ENCODE results near the gene WASF2. TPM values are rescaled to one million over a fixed set of nuclear protein-coding genes. Genes with fewer than 3 reads are reported as not detected.

Gene WASF2
- total and polyA plus RNA-seq, 2 of the 8 experiments (the other 6 are each of a cell fraction or from before 2014, with no cell fraction given) = 32.1 to 86.6 TPM

DNA sequence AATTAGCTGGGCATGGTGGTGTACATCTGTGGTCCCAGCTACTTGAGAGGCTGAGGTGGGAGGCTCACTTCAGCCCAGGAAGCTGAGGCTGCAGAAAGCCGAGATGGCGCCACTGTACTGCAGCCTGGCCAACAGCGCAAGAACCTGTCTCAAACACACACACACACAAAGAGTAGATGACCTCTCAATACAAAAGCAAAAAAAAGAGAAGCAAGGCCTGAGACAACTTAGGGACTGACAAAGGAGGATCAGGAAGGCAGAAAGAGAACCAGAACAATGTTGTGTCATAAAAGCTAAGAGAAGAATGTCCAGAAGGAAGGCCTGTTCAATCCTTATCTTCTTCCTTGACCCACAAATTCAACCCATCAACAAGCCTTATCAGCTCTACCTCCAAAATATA is 18.5 kb downstream of the WASF2 start (continued):
- TF ChIP-seq, protein P1, sequence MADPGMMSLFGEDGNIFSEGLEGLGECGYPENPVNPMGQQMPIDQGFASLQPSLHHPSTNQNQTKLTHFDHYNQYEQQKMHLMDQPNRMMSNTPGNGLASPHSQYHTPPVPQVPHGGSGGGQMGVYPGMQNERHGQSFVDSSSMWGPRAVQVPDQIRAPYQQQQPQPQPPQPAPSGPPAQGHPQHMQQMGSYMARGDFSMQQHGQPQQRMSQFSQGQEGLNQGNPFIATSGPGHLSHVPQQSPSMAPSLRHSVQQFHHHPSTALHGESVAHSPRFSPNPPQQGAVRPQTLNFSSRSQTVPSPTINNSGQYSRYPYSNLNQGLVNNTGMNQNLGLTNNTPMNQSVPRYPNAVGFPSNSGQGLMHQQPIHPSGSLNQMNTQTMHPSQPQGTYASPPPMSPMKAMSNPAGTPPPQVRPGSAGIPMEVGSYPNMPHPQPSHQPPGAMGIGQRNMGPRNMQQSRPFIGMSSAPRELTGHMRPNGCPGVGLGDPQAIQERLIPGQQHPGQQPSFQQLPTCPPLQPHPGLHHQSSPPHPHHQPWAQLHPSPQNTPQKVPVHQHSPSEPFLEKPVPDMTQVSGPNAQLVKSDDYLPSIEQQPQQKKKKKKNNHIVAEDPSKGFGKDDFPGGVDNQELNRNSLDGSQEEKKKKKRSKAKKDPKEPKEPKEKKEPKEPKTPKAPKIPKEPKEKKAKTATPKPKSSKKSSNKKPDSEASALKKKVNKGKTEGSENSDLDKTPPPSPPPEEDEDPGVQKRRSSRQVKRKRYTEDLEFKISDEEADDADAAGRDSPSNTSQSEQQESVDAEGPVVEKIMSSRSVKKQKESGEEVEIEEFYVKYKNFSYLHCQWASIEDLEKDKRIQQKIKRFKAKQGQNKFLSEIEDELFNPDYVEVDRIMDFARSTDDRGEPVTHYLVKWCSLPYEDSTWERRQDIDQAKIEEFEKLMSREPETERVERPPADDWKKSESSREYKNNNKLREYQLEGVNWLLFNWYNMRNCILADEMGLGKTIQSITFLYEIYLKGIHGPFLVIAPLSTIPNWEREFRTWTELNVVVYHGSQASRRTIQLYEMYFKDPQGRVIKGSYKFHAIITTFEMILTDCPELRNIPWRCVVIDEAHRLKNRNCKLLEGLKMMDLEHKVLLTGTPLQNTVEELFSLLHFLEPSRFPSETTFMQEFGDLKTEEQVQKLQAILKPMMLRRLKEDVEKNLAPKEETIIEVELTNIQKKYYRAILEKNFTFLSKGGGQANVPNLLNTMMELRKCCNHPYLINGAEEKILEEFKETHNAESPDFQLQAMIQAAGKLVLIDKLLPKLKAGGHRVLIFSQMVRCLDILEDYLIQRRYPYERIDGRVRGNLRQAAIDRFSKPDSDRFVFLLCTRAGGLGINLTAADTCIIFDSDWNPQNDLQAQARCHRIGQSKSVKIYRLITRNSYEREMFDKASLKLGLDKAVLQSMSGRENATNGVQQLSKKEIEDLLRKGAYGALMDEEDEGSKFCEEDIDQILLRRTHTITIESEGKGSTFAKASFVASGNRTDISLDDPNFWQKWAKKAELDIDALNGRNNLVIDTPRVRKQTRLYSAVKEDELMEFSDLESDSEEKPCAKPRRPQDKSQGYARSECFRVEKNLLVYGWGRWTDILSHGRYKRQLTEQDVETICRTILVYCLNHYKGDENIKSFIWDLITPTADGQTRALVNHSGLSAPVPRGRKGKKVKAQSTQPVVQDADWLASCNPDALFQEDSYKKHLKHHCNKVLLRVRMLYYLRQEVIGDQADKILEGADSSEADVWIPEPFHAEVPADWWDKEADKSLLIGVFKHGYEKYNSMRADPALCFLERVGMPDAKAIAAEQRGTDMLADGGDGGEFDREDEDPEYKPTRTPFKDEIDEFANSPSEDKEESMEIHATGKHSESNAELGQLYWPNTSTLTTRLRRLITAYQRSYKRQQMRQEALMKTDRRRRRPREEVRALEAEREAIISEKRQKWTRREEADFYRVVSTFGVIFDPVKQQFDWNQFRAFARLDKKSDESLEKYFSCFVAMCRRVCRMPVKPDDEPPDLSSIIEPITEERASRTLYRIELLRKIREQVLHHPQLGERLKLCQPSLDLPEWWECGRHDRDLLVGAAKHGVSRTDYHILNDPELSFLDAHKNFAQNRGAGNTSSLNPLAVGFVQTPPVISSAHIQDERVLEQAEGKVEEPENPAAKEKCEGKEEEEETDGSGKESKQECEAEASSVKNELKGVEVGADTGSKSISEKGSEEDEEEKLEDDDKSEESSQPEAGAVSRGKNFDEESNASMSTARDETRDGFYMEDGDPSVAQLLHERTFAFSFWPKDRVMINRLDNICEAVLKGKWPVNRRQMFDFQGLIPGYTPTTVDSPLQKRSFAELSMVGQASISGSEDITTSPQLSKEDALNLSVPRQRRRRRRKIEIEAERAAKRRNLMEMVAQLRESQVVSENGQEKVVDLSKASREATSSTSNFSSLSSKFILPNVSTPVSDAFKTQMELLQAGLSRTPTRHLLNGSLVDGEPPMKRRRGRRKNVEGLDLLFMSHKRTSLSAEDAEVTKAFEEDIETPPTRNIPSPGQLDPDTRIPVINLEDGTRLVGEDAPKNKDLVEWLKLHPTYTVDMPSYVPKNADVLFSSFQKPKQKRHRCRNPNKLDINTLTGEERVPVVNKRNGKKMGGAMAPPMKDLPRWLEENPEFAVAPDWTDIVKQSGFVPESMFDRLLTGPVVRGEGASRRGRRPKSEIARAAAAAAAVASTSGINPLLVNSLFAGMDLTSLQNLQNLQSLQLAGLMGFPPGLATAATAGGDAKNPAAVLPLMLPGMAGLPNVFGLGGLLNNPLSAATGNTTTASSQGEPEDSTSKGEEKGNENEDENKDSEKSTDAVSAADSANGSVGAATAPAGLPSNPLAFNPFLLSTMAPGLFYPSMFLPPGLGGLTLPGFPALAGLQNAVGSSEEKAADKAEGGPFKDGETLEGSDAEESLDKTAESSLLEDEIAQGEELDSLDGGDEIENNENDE (IDR thresholded peaks at IDR 0.05; ENCODE audit: insufficient replicate concordance, low read length) = no peak
- TF ChIP-seq KDM4A (IDR thresholded peaks at IDR 0.05; ENCODE audit: low read depth, low read length, severe bottlenecking) = no peak
- no peak for TF ChIP-seq ZNF274 (IDR thresholded peaks at IDR 0.05; ENCODE audit: borderline replicate concordance, extremely low read depth, low read length)
- TF ChIP-seq, protein P2, sequence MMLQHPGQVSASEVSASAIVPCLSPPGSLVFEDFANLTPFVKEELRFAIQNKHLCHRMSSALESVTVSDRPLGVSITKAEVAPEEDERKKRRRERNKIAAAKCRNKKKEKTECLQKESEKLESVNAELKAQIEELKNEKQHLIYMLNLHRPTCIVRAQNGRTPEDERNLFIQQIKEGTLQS (IDR thresholded peaks at IDR 0.05; ENCODE audit: insufficient read depth, low read depth, low read length) = no peak
- TF ChIP-seq POU5F1 (IDR thresholded peaks at IDR 0.05; ENCODE audit: low read depth, low read length) = no peak
- TF ChIP-seq SIRT6 (IDR thresholded peaks at IDR 0.05; ENCODE audit: low read length) = no peak
- TF ChIP-seq TBP (IDR thresholded peaks at IDR 0.05; ENCODE audit: low read depth, low read length) = no peak
- TF ChIP-seq TCF12 (IDR thresholded peaks at IDR 0.05; ENCODE audit: low read depth, low read length) = no peak
- TF ChIP-seq HDAC6 (IDR thresholded peaks at IDR 0.05; ENCODE audit: low read depth, low read length) = no peak
- TF ChIP-seq BCL11A (IDR thresholded peaks at IDR 0.05; ENCODE audit: low read depth in 2 of 2, low read length in 2 of 2) = no peak

All from H1 (cell line).